ENCODE results near the gene ASPN. TPM values are rescaled to one million over a fixed set of nuclear protein-coding genes. Genes with fewer than 3 reads are reported as not detected.
"Not testable (repeated sequence)": the region's sequence is repeated elsewhere in the genome, so short reads cannot be mapped to it uniquely, and the experiment has no call there.

Gene ASPN
- total RNA-seq, 2 donors from 2014 or later = not detected

DNA sequence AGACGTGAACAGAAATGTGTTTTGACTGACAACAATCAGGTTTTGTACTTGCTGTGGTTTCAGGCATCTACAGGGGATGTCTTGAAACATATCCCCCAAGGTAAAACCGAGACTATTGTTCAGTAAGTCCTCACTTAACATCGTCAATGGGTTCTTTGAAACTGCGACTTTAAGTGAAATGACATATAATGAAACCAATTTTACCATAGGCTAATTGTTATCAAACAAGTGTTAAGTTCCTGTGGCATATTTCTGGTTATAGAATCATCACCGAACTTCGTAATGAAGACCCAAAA lies 41.6 kb downstream of the ASPN start:
- no peaks in the 10 kb centered on the region for H3K9me3 Mint-ChIP-seq
- ATAC-seq = peak in 1 of 2 donors; percentile 93

GRCh38 chr9:92439921-92440750 lies 42.2 kb downstream of the ASPN start:
- no peaks in the 10 kb centered on the region for H3K36me3 Mint-ChIP-seq
- no peak for DNase-seq (ENCODE audit: low spot score in 2 of 2)
- no peak overlapping the region for H3K27ac Mint-ChIP-seq
- no peak for ATAC-seq
- H3K9me3 Mint-ChIP-seq = no peaks in the 10 kb centered on the region

More for the DNA sequence above, 41.6 kb downstream of the ASPN start:
- no peaks in the 10 kb centered on the region for H3K36me3 Mint-ChIP-seq
- no peak overlapping the region for H3K27ac Mint-ChIP-seq
- no peak for DNase-seq (ENCODE audit: low spot score in 2 of 2)

DNA sequence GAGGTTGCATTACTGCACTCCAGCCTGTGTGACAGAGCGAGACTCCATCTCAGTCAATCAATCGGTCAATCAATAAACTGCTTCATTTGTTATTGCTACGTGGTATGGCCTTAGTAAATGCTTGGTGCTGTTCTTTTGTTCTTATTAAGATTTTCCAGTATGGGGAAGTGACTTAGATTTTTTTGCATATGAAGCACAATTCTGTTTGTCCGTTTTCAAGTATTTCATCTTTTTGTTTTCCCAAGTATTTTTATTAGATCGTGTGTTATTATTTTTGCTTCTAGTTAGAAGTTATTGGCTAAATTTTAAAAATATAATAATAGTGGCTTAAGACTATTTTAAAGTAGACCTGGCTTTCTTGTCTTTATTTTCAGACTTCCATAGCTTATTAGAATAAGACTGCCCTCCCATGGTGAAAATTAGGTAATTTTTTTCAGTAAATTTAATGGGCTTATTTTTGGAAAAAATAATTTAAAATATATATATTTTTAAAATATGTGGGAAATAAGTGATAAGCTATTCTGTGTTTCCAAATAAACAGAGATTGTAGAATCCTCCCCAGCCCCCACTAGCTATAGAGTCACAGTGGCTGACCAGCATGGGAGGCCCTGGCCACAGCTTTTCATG lies 43.3 kb downstream of the ASPN start:
- no peaks in the 10 kb centered on the region for H3K36me3 Mint-ChIP-seq
- no peak overlapping the region for H3K27ac Mint-ChIP-seq
- DNase-seq (ENCODE audit: low spot score in 2 of 2) (no peak), ATAC-seq (no peak)
- H3K9me3 Mint-ChIP-seq = no peaks in the 10 kb centered on the region

DNA sequence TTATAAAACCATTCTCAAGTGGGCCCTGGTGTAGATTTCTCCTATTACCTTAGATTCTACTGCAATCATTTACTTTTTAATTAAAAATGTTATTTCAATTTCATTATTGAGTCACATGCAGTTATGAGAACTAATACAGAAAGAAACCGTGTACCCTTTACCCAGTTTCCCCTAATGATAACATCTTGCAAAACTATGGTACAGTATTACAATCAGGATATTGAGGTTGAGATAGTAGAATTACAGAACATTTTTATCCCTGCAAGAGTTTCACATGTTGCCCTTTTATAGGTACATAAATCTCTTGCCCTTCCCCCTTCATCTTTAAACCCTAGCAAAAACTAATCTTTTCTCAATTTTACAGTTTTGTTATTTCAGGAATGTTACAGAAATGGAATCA lies 47.0 kb downstream of the ASPN start:
- H3K36me3 Mint-ChIP-seq = peaks cover 0 to 6% of the 10 kb centered on the region in 2 donors
- H3K9me3 Mint-ChIP-seq = no peaks in the 10 kb centered on the region

GRCh38 chr9:92432972-92433548 lies 49.2 kb downstream of the ASPN start:
- Mint-ChIP-seq H3K9me3 (no peaks in the 10 kb centered on the region), H3K27ac (no peak overlapping the region), H3K36me3 (peaks cover 0 to 6% of the 10 kb centered on the region in 2 donors)
- DNase-seq (ENCODE audit: low spot score in 2 of 2) (no peak), ATAC-seq (no peak)

More for the DNA sequence above, 47.0 kb downstream of the ASPN start:
- no peak for ATAC-seq
- no peak for DNase-seq (ENCODE audit: low spot score in 2 of 2)
- no peak overlapping the region for H3K27ac Mint-ChIP-seq

DNA sequence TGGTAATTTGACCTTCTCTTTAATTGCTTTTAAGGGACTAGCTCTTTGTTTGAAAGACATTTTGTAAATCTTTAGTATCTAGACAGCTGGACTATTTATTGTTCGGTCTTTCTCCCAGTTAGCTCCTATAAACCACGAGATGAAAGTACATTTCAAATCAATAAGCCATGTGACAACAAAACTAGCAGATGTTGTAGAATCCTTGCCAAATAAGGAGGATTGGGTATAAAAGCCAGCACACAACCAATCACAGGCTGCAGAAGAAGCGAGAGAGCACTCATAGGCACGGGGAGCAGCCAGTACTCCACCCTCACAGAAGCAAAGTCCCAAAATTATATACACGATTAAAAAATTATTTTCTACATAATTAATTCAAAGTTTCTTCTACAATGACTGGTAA lies 50.0 kb downstream of the ASPN start:
- Mint-ChIP-seq H3K27ac (no peak overlapping the region), H3K36me3 (peaks cover 0 to 6% of the 10 kb centered on the region in 2 donors), H3K9me3 (no peaks in the 10 kb centered on the region)
- no peak for ATAC-seq
- DNase-seq (ENCODE audit: low spot score in 2 of 2) = no peak

GRCh38 chr9:92429836-92430235 lies 52.5 kb downstream of the ASPN start:
- H3K36me3 Mint-ChIP-seq = peaks cover 0 to 6% of the 10 kb centered on the region in 2 donors
- DNase-seq (ENCODE audit: low spot score in 2 of 2) (no peak), ATAC-seq (no peak)
- no peak overlapping the region for H3K27ac Mint-ChIP-seq
- no peaks in the 10 kb centered on the region for H3K9me3 Mint-ChIP-seq

DNA sequence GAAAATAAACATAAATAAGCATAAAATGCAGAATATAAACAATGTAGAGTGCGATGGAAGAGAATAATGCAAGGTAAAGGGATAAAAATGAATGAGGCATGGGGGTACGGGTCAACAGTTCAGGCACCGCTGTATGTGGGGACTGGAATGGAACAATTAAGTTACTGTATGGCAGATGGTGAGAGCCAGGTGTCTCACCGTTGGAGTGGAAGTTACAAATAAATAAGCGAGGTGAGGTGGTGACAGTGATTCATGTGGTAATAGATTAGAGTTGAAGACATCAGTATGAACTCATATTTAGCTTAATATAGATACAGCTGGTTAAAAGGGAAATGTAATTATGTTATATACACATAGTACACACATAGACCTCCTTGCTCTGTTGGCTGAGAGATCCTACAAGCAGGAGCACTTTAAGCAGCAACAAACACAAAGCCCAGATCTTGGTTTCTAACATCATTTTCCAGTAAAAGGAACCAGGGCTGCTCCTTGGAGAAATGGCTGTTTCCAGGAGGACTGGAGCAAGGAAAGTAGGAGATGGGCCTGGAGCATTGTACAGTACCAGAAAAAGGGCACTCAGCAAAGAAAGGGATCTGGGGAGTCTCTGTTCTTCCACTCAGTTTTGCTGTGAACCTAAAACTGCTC lies 55.7 kb downstream of the ASPN start:
- no peak overlapping the region for H3K27ac Mint-ChIP-seq
- DNase-seq (ENCODE audit: low spot score in 2 of 2) = no peak
- peaks cover 0 to 6% of the 10 kb centered on the region in 2 donors for H3K36me3 Mint-ChIP-seq
- H3K9me3 Mint-ChIP-seq = no peaks in the 10 kb centered on the region
- no peak for ATAC-seq

DNA sequence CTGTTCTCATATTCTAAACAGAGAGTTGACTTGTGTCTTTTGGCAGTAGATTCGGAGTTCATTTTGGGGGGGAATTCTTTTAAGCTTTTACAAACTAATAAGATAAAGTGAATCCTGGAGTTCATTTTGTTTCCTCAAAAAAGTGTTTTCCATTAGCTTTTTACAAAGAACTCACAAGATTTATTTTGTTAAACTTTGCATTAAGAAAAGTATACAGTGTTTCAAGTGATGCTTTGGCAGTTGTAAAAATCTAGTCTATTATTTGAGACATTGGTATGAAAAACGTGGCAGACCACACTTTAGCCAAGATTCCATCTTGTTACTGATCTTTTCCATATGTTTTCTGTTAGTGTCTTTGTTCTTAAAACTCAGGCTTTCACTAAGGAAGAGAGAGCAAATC lies 56.8 kb downstream of the ASPN start:
- Mint-ChIP-seq H3K36me3 (peaks cover 0 to 5% of the 10 kb centered on the region in 2 donors), H3K27ac (no peak overlapping the region), H3K9me3 (no peaks in the 10 kb centered on the region)
- no peak for ATAC-seq
- no peak for DNase-seq (ENCODE audit: low spot score in 2 of 2)

- DNase-seq (ENCODE audit: low spot score in 2 of 2) (no peak), ATAC-seq (no peak)
- peaks cover 0 to 6% of the 10 kb centered on the region in 2 donors for H3K36me3 Mint-ChIP-seq
- no peak within 1 kb of the TSS for H3K27ac Mint-ChIP-seq
- H3K9me3 Mint-ChIP-seq = no peaks in the 10 kb centered on the region
Observed at GRCh38 chr9:92424340-92424739, 58.0 kb downstream of the ASPN start, which contains the start of gene OMD. OMD (minus strand) TSS chr9:92424471; CDS start chr9:92417558, 6,913 bp downstream.

DNA sequence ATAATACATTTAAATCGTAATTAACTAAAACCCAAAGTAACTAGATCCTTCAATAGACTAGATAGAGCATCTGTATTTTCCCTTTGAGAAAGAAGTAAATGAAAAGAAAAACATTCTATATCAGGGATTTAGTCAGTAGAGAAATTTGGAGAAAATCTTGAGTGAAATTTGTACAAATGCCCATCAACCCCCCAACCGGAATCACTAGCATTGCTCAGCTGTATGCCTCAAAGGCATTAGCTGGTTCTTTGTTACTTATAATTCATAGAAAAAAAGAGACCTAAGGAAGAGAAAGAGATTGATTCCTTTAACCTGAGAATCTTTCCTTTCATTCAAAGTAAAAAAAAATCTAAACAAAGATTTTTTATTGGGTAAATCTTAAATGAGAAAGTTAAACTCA lies 58.7 kb downstream of the ASPN start:
- ATAC-seq (no peak), DNase-seq (ENCODE audit: low spot score in 2 of 2) (no peak)
- no peaks in the 10 kb centered on the region for H3K9me3 Mint-ChIP-seq
- H3K27ac Mint-ChIP-seq = no peak overlapping the region
- peaks cover 0 to 6% of the 10 kb centered on the region in 2 donors for H3K36me3 Mint-ChIP-seq

GRCh38 chr9:92422611-92423338 lies 59.5 kb downstream of the ASPN start:
- Mint-ChIP-seq H3K27ac (no peak overlapping the region), H3K36me3 (peaks cover 0 to 6% of the 10 kb centered on the region in 2 donors), H3K9me3 (no peaks in the 10 kb centered on the region)

DNA sequence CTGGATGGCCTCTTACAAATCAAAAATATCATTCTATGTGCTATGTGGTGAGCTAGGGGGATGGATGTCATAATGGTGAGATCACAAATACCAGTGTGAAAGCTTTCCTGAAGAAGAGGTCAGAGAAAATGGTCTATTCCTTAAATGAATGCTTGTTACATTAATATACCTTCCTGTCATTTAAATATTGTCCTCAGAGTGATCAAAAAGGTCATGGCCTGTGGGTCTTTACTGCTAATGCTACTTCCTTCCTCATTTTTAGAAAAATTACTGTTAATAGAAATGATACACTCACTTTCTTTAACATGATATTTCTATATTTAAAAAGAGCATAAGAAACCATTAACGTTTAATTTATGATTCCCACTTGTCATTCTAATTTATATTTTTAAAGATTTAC lies 67.7 kb downstream of the ASPN start:
- Mint-ChIP-seq H3K36me3 (peaks cover 0 to 5% of the 10 kb centered on the region in 2 donors), H3K9me3 (no peaks in the 10 kb centered on the region), H3K27ac (no peak overlapping the region)
- DNase-seq (ENCODE audit: low spot score in 2 of 2) (no peak), ATAC-seq (no peak)

More at GRCh38 chr9:92422611-92423338, 59.5 kb downstream of the ASPN start:
- ATAC-seq (no peak), DNase-seq (ENCODE audit: low spot score in 2 of 2) (no peak)

DNA sequence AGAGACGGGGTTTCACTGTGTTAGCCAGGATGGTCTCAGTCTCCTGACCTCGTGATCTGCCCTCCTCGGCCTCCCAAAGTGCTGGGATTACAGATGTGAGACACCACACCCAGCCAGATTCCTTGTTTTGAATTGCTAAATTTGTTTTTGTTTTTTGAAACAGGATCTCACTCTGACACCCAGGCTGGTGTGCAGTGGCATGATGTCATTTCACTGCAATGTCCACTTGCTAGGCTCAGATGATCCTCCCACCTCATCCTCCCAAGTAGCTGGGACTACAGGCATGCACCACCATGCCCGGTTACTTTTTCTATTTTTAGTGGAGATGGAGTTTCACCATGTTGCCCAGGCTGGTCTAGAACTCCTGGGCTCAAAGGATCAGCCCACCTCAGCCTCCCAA lies 71.1 kb downstream of the ASPN start:
- not testable (repeated sequence) for DNase-seq (ENCODE audit: low spot score in 2 of 2); H3K36me3 Mint-ChIP-seq; H3K9me3 Mint-ChIP-seq; ATAC-seq
- peak overlapping the region in 1 of 2 donors; percentile 90 for H3K27ac Mint-ChIP-seq

GRCh38 chr9:92408747-92409478 lies 73.4 kb downstream of the ASPN start:
- DNase-seq (ENCODE audit: low spot score in 2 of 2) (no peak), ATAC-seq (no peak)
- H3K9me3 Mint-ChIP-seq = no peaks in the 10 kb centered on the region
- no peak overlapping the region for H3K27ac Mint-ChIP-seq
- H3K36me3 Mint-ChIP-seq = peaks cover 0 to 5% of the 10 kb centered on the region in 2 donors

- Mint-ChIP-seq H3K9me3 (no peaks in the 10 kb centered on the region), H3K36me3 (peaks cover 0 to 5% of the 10 kb centered on the region in 2 donors), H3K27ac (no peak overlapping the region)
- ATAC-seq = no peak
- DNase-seq (ENCODE audit: low spot score in 2 of 2) = no peak
Observed at GRCh38 chr9:92407818-92408217, 74.5 kb downstream of the ASPN start.

Data from activated naive CD4-positive, alpha-beta T cell treated with anti-CD3 and anti-CD28 coated beads, Interleukin-2, amount 50 U/mL, for 72 hours (primary cell).